Hematopoietic multipotent progenitor cell treated with erythropoietin and hydrocortisone succinate and interleukin-3 and kit ligand, for 4 days (in vitro differentiated cells): ENCODE measurements around the gene NDUFAF8.
A peak's percentile ranks its signal among the peaks of the same experiment; 100 is the strongest.

Source experiments
- DNase-seq: peaks from one replicate; pipeline ENCODE4 v3.0.0-alpha.2; 2015

NDUFAF8 gene

GRCh38 chr17:81223762-81224130 lies 15.4 kb upstream of the NDUFAF8 start:
- peak; percentile 65 for DNase-seq

GRCh38 chr17:81227630-81228029 lies 11.5 kb upstream of the NDUFAF8 start:
- DNase-seq = peak; percentile 66

- peak; percentile 68 for DNase-seq
These were observed 10.7 kb upstream of the NDUFAF8 start for GRCh38 chr17:81228420-81228819.

- no peak for DNase-seq
These were observed 10.1 kb upstream of the NDUFAF8 start for GRCh38 chr17:81228834-81229665.

- no peak for DNase-seq
These were observed 9.5 kb upstream of the NDUFAF8 start for GRCh38 chr17:81229666-81229920.

- DNase-seq = no peak
These were observed 8.9 kb upstream of the NDUFAF8 start for GRCh38 chr17:81230043-81230820.

GRCh38 chr17:81231121-81231645 lies 7.9 kb upstream of the NDUFAF8 start:
- no peak for DNase-seq

- DNase-seq = no peak
These were observed 7.1 kb upstream of the NDUFAF8 start for GRCh38 chr17:81231766-81232581.

- DNase-seq = no peak
These were observed 6.4 kb upstream of the NDUFAF8 start for GRCh38 chr17:81232616-81233241.

GRCh38 chr17:81233316-81233715 lies 5.8 kb upstream of the NDUFAF8 start:
- DNase-seq = no peak

- no peak for DNase-seq
These were observed 5.2 kb upstream of the NDUFAF8 start for GRCh38 chr17:81233811-81234505.

- DNase-seq = no peak
These were observed 4.6 kb upstream of the NDUFAF8 start for GRCh38 chr17:81234506-81234855.

- no peak for DNase-seq
These were observed 3.9 kb upstream of the NDUFAF8 start for GRCh38 chr17:81234940-81235821.

GRCh38 chr17:81235822-81236740 lies 3.0 kb upstream of the NDUFAF8 start:
- DNase-seq = no peak

- no peak for DNase-seq
These were observed 2.3 kb upstream of the NDUFAF8 start for GRCh38 chr17:81236784-81237183.

GRCh38 chr17:81237591-81238489 lies 1.3 kb upstream of the NDUFAF8 start:
- no peak for DNase-seq

GRCh38 chr17:81238490-81238814 lies 666 bp upstream of the NDUFAF8 start:
- no peak for DNase-seq

- peak; percentile 65 for DNase-seq
These were observed 817 bp downstream of the NDUFAF8 start for GRCh38 chr17:81239714-81240555.
